Inflammatory macrophage treated with lipopolysaccharide for 4 hours (primary cell): ENCODE results near the gene CD276.
"Not testable (repeated sequence)": the region's sequence is repeated elsewhere in the genome, so short reads cannot be mapped to it uniquely, and the experiment has no call there.

Experiments
- DNase-seq: peaks from one replicate; pipeline ENCODE4 v3.0.0-alpha.2; 2020

Gene CD276

GRCh38 chr15:73683777-73684580 lies at the start of gene CD276:
TSS of gene CD276 (plus strand) at chr15:73684383. CDS start at chr15:73699640, 15,257 bp downstream.
- peak; percentile 99 for DNase-seq

- no peak for DNase-seq
These were observed 46.7 kb upstream of the CD276 start for GRCh38 chr15:73637527-73637926.

- not testable (repeated sequence) for DNase-seq
These were observed 44.7 kb upstream of the CD276 start for GRCh38 chr15:73639464-73639863.

GRCh38 chr15:73647259-73648013 lies 36.7 kb upstream of the CD276 start:
- DNase-seq, result no peak

- DNase-seq, result no peak
These were observed 36.2 kb upstream of the CD276 start for GRCh38 chr15:73648014-73648295.

GRCh38 chr15:73650416-73651126 lies 33.6 kb upstream of the CD276 start:
- peak; percentile 94 for DNase-seq

GRCh38 chr15:73654659-73655058 lies 29.5 kb upstream of the CD276 start:
- no peak for DNase-seq

- no peak for DNase-seq
These were observed 28.5 kb upstream of the CD276 start for GRCh38 chr15:73655724-73656123.

- no peak for DNase-seq
These were observed 25.5 kb upstream of the CD276 start for GRCh38 chr15:73658645-73659044.

- no peak for DNase-seq
These were observed 23.7 kb upstream of the CD276 start for GRCh38 chr15:73660455-73660854.

- no peak for DNase-seq
These were observed 9.6 kb upstream of the CD276 start for GRCh38 chr15:73674587-73674986.

GRCh38 chr15:73677146-73677607 lies 7.0 kb upstream of the CD276 start:
- DNase-seq, result peak; percentile 69

GRCh38 chr15:73677733-73678132 lies 6.5 kb upstream of the CD276 start:
- no peak for DNase-seq

GRCh38 chr15:73678498-73678897 lies 5.7 kb upstream of the CD276 start:
- peak; percentile 13 for DNase-seq

GRCh38 chr15:73679180-73679579 lies 5.0 kb upstream of the CD276 start:
- DNase-seq, result no peak

GRCh38 chr15:73679964-73680363 lies 4.2 kb upstream of the CD276 start:
- no peak for DNase-seq

GRCh38 chr15:73680549-73680948 lies 3.6 kb upstream of the CD276 start:
- DNase-seq, result peak; percentile 21

GRCh38 chr15:73681063-73681462 lies 3.1 kb upstream of the CD276 start:
- DNase-seq, result peak; percentile 56

GRCh38 chr15:73681856-73682599 lies 2.2 kb upstream of the CD276 start:
- DNase-seq, result no peak

GRCh38 chr15:73682600-73683090 lies 1.5 kb upstream of the CD276 start:
- no peak for DNase-seq

GRCh38 chr15:73683257-73683776 lies 866 bp upstream of the CD276 start:
- peak; percentile 15 for DNase-seq
